Measurements from ENCODE around the gene MEAF6.

The MEAF6 gene

DNA sequence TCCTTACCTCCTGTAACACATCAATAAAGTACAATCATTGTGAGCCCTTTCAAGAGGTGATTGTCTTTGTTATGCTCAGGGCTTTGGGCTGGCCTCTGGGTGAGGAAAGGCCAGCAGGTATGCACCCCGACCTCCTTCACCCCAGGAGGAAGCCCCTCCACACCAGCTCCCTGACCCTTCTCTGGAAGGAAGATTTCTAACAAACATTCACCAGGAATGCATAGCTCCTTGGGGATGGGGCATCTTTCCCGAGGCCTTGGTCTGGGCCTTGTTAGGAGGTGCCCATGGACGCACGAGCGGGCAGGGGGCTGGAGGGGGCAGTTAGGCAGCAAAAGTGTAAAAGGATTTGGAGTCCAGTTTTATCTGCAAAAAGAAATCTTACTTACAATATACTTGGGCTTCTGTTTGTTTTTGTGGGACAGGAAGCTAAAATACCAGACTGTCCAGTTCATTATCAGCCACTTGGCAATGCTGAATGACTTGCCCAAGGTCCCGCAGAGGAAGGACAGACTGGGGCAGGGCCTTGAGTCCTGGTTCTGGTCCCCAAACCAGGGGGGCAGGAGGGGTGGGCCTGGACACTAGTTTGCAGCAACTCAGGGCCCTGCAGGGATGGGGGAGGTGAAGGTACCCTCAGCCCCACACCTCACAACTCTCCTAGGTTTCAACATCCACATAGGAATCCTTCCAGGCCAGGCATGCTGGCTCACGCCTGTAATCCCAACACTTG is 30.1 kb downstream of the MEAF6 start:
- Histone ChIP-seq H2BK5ac (ENCODE audit: low read length) (no peak overlapping the region), H3K14ac (ENCODE audit: low read length) (no peak overlapping the region), H4K91ac (ENCODE audit: low read depth, low read length, poor library complexity) (no peak overlapping the region), H3K27me3 (ENCODE audit: control insufficient read depth in 3 of 3, insufficient read depth in 3 of 3, low read depth in 1 of 3, low read length in 3 of 3) (no peaks in the 10 kb centered on the region), H3K27ac (replicated peaks; ENCODE audit: low read length) (no peak overlapping the region), H3K36me3 (replicated peaks in 1 of 2; ENCODE audit: control insufficient read depth in 2 of 2, insufficient read depth in 2 of 2, low read length in 2 of 2) (peaks cover 22 to 67% of the 10 kb centered on the region in 2 donors), H3K79me1 (ENCODE audit: low read depth, low read length) (no peaks in the 10 kb centered on the region), H2BK120ac (ENCODE audit: low read depth, low read length) (no peak overlapping the region), H2BK15ac (ENCODE audit: low read length) (no peak overlapping the region), H3K9ac (ENCODE audit: low read depth, low read length, poor library complexity) (no peak overlapping the region), H3K4me2 (ENCODE audit: insufficient read depth, low read length, poor library complexity, severe bottlenecking) (no peak overlapping the region), H2AFZ (ENCODE audit: low read length) (no peak overlapping the region), H2AK5ac (ENCODE audit: low read depth, low read length) (no peak overlapping the region), H3K18ac (ENCODE audit: low read length) (no peak overlapping the region), H3K4me3 (ENCODE audit: low read length in 2 of 2) (no peak overlapping the region), H3K9me3 (replicated peaks in 1 of 2; ENCODE audit: control insufficient read depth in 2 of 2, insufficient read depth in 1 of 2, low read depth in 1 of 2, low read length in 2 of 2) (no peaks in the 10 kb centered on the region), H4K8ac (ENCODE audit: low read depth, low read length) (no peak overlapping the region), H3K23ac (ENCODE audit: low read depth, low read length, poor library complexity) (no peak overlapping the region), H2BK12ac (ENCODE audit: low read length) (no peak overlapping the region), H3K4ac (ENCODE audit: low read length) (no peak overlapping the region), H3K4me1 (ENCODE audit: control insufficient read depth in 2 of 2, insufficient read depth in 1 of 2, low read depth in 1 of 2, low read length in 2 of 2) (peaks cover 2 to 4% of the 10 kb centered on the region in 2 donors)
- no CpG with 5 or more reads among the region's 7 CpGs for WGBS, 2 donors (ENCODE audit: extremely low coverage in 2 of 2, insufficient read length in 2 of 2, insufficient replicate concordance in 1 of 2)
- DNase-seq (ENCODE audit: low spot score) = no peak

DNA sequence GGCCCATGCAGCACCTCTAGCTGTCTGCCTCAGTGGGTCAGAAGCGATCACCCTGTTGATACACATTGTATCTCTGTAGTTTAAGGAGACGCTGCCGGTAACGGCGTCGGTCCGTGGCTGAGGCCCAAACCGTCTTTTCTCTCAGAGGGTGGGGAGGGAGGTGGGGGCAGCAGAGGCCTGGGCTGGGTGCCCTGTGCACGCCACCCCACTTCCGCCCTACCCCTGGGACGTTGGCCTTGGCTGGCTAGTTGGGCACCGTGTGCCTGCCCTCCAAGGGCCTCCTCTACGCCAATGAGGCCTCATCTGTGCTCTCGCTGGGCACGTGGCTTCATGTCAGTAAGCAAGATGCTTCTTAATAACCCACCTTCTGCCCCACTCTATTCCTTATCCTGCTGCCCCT is 30.8 kb downstream of the MEAF6 start:
- no peak overlapping the region for H2BK15ac ChIP-seq (ENCODE audit: low read length)
- no peaks in the 10 kb centered on the region for H3K27me3 ChIP-seq (ENCODE audit: control insufficient read depth in 3 of 3, insufficient read depth in 3 of 3, low read depth in 1 of 3, low read length in 3 of 3)
- no peaks in the 10 kb centered on the region for H3K9me3 ChIP-seq (replicated peaks in 1 of 2; ENCODE audit: control insufficient read depth in 2 of 2, insufficient read depth in 1 of 2, low read depth in 1 of 2, low read length in 2 of 2)
- H3K9ac ChIP-seq (ENCODE audit: low read depth, low read length, poor library complexity) = no peak overlapping the region
- H3K23ac ChIP-seq (ENCODE audit: low read depth, low read length, poor library complexity) = no peak overlapping the region
- H3K27ac ChIP-seq (replicated peaks; ENCODE audit: low read length) = no peak overlapping the region
- no peak overlapping the region for H4K8ac ChIP-seq (ENCODE audit: low read depth, low read length)
- no peak overlapping the region for H2AK5ac ChIP-seq (ENCODE audit: low read depth, low read length)
- no peaks in the 10 kb centered on the region for H3K79me1 ChIP-seq (ENCODE audit: low read depth, low read length)
- no peak overlapping the region for H2AFZ ChIP-seq (ENCODE audit: low read length)
- H4K91ac ChIP-seq (ENCODE audit: low read depth, low read length, poor library complexity) = no peak overlapping the region
- no peak overlapping the region for H2BK120ac ChIP-seq (ENCODE audit: low read depth, low read length)
- H3K4me2 ChIP-seq (ENCODE audit: insufficient read depth, low read length, poor library complexity, severe bottlenecking) = no peak overlapping the region
- no peak overlapping the region for H3K14ac ChIP-seq (ENCODE audit: low read length)
- no peak for DNase-seq (ENCODE audit: low spot score)
- no peak overlapping the region for H3K4ac ChIP-seq (ENCODE audit: low read length)
- no peak overlapping the region for H2BK5ac ChIP-seq (ENCODE audit: low read length)
- peaks cover 22 to 69% of the 10 kb centered on the region in 2 donors for H3K36me3 ChIP-seq (replicated peaks in 1 of 2; ENCODE audit: control insufficient read depth in 2 of 2, insufficient read depth in 2 of 2, low read length in 2 of 2)
- no peak overlapping the region for H3K18ac ChIP-seq (ENCODE audit: low read length)
- WGBS, 2 donors (ENCODE audit: extremely low coverage in 2 of 2, insufficient read length in 2 of 2, insufficient replicate concordance in 1 of 2) = no CpG with 5 or more reads among the region's 15 CpGs
- H3K4me3 ChIP-seq (ENCODE audit: low read length in 2 of 2) = no peak overlapping the region
- H3K4me1 ChIP-seq (ENCODE audit: control insufficient read depth in 2 of 2, insufficient read depth in 1 of 2, low read depth in 1 of 2, low read length in 2 of 2) = peaks cover 2 to 9% of the 10 kb centered on the region in 2 donors
- H2BK12ac ChIP-seq (ENCODE audit: low read length) = no peak overlapping the region

DNA sequence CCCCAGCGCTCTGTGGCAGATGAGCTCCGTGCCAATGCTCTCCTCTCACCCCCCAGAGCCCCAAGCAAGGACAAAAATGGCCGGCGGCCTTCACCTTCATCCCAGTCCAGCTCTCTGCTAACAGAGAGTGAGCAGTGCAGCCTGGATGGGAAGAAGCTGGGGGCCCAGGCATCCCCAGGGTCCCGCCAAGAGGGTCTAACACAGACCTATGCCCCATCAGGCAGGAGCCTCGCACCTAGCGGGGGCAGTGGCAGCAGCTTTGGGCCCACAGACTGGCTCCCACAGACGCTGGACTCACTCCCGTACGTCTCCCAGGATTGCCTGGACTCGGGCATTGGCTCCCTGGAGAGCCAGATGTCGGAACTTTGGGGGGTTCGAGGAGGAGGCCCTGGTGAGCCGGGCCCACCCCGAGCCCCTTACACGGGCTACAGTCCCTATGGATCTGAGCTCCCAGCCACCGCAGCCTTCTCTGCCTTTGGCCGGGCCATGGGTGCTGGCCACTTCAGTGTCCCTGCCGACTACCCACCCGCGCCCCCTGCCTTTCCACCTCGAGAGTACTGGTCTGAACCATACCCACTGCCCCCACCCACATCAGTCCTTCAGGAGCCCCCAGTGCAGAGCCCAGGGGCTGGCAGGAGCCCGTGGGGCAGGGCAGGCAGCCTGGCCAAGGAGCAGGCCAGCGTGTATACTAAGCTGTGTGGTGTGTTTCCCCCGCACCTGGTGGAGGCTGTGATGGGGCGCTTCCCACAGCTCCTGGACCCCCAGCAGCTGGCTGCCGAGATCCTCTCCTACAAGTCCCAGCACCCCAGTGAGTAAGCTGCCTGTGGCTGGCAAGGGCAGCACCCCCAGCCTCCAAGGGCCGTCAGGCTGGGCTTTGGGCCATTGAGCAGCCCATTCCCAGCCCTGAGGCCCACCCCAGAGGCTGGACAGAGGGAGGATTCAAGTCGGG is 31.5 kb downstream of the MEAF6 start:
- Histone ChIP-seq H3K9ac (ENCODE audit: low read depth, low read length, poor library complexity) (no peak overlapping the region), H2BK120ac (ENCODE audit: low read depth, low read length) (no peak overlapping the region), H3K27me3 (ENCODE audit: control insufficient read depth in 3 of 3, insufficient read depth in 3 of 3, low read depth in 1 of 3, low read length in 3 of 3) (no peaks in the 10 kb centered on the region), H2AFZ (ENCODE audit: low read length) (no peak overlapping the region), H3K36me3 (replicated peaks in 1 of 2; ENCODE audit: control insufficient read depth in 2 of 2, insufficient read depth in 2 of 2, low read length in 2 of 2) (peaks cover 26 to 70% of the 10 kb centered on the region in 2 donors), H3K23ac (ENCODE audit: low read depth, low read length, poor library complexity) (no peak overlapping the region), H3K4me2 (ENCODE audit: insufficient read depth, low read length, poor library complexity, severe bottlenecking) (no peak overlapping the region), H3K9me3 (replicated peaks in 1 of 2; ENCODE audit: control insufficient read depth in 2 of 2, insufficient read depth in 1 of 2, low read depth in 1 of 2, low read length in 2 of 2) (no peaks in the 10 kb centered on the region), H2BK12ac (ENCODE audit: low read length) (no peak overlapping the region), H3K4me1 (ENCODE audit: control insufficient read depth in 2 of 2, insufficient read depth in 1 of 2, low read depth in 1 of 2, low read length in 2 of 2) (peaks cover 2 to 9% of the 10 kb centered on the region in 2 donors), H3K14ac (ENCODE audit: low read length) (no peak overlapping the region), H3K18ac (ENCODE audit: low read length) (no peak overlapping the region), H2BK5ac (ENCODE audit: low read length) (no peak overlapping the region), H3K4me3 (ENCODE audit: low read length in 2 of 2) (no peak overlapping the region), H2BK15ac (ENCODE audit: low read length) (no peak overlapping the region), H2AK5ac (ENCODE audit: low read depth, low read length) (no peak overlapping the region), H3K4ac (ENCODE audit: low read length) (no peak overlapping the region), H4K91ac (ENCODE audit: low read depth, low read length, poor library complexity) (no peak overlapping the region), H4K8ac (ENCODE audit: low read depth, low read length) (no peak overlapping the region), H3K27ac (replicated peaks; ENCODE audit: low read length) (no peak overlapping the region), H3K79me1 (ENCODE audit: low read depth, low read length) (no peaks in the 10 kb centered on the region)
- WGBS, 2 donors (ENCODE audit: extremely low coverage in 2 of 2, insufficient read length in 2 of 2, insufficient replicate concordance in 1 of 2) = no CpG with 5 or more reads among the region's 29 CpGs
- DNase-seq (ENCODE audit: low spot score) = no peak

Measured in neuronal stem cell (in vitro differentiated cells).